22Rv1 (cell line): ENCODE data around the gene MSLN.

Experiments
- CTCF ChIP-seq: fragments of 450-650 bp; IDR thresholded peaks from 2 replicates; pipeline ENCODE4 v1.5.1; 2017; ENCODE audit warnings: mild to moderate bottlenecking
- ZFX ChIP-seq: fragments of 450-650 bp; IDR thresholded peaks from 2 replicates; pipeline ENCODE4 v1.6.1; 2017; ENCODE audit warnings: antibody characterized with exemption, borderline replicate concordance

DNA sequence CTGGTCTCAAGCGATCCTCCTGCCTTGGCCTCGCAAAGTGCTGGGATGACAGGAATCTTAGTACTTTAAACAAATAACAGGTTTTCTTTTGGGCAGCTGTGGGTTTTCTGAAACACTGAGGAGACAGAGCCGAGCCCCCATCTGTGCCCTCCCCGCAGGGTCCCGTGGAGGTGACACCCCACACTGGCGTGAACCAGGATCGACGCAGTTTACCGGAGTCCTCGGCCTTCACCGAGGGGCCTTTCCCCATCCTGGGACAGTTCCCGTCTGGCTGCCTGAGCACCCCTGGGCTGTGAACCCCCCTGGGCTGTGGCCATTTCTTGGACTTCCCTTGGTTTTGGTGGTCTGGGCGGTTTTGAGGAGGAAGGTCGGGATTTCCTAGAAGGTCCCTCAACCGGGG lies 55.3 kb downstream of the MSLN start:
- TF ChIP-seq CTCF (no peak), ZFX (no peak)
